Progenitor cell of endocrine pancreas (in vitro differentiated cells): ENCODE measurements around the gene PTPRQ. TPM values are rescaled to one million over a fixed set of nuclear protein-coding genes. Genes with fewer than 3 reads are reported as not detected.

ENCODE experiments used
- DNase-seq: peaks from one replicate; pipeline ENCODE4 v3.0.0; 2021; ENCODE audit warnings: low spot score; ENCODE audit not compliant: unreplicated experiment
- H3K27ac Mint-ChIP-seq: 2 replicates; pipeline ENCODE4 v1.8.0; 2021; ENCODE audit warnings: mild to moderate bottlenecking, moderate library complexity, mixed read lengths
- H3K27me3 Mint-ChIP-seq: 2 replicates; pipeline ENCODE4 v1.8.0; 2021; ENCODE audit warnings: mixed read lengths
- H3K36me3 Mint-ChIP-seq: 2 replicates; pipeline ENCODE4 v1.8.0; 2022; ENCODE audit warnings: mixed read lengths; ENCODE audit not compliant: insufficient read depth
- H3K4me1 Mint-ChIP-seq: 2 replicates; pipeline ENCODE4 v1.8.0; 2021; ENCODE audit warnings: low read depth, mixed read lengths
- H3K4me3 Mint-ChIP-seq: 2 replicates; pipeline ENCODE4 v1.8.0; 2021; ENCODE audit warnings: low read depth, mild to moderate bottlenecking, moderate library complexity, mixed read lengths
- H3K9me3 Mint-ChIP-seq: 2 replicates; pipeline ENCODE4 v1.8.0; 2021; ENCODE audit warnings: low read depth, mixed read lengths
- total RNA-seq: library from RNA; stranded (reverse); gene quantifications from 2 replicates; pipeline ENCODE4 v1.2.1, GENCODE V29; 2021
- TF ChIP-seq, protein P1 (sequence below): fragments of 200-600 bp; sonication (generic); IDR thresholded peaks from one replicate; pipeline ENCODE4 v1.5.0; 2021; ENCODE audit warnings: antibody characterized with exemption, mild to moderate bottlenecking; ENCODE audit not compliant: unreplicated experiment

The PTPRQ gene
- total RNA-seq, 1 donor from 2014 or later: 0.19 TPM

DNA sequence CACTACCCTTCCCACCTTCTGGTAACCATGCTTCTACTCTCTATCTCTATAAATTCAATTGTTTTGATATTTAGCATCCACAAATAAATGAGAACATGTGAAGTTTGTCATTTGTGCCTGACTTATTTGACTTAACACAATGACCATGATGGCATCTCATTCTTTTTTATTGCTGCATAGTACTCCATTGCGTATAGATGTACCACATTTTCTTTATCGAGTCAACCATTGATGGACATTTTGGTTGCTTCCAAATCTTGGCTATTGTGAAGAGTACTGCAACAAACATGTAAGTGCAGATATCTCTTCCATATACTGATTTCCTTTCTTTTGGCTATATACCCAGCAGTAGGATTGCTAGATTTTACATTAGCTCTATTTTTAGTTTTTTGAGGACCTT, 73.6 kb downstream of the PTPRQ start:
- H3K36me3 Mint-ChIP-seq: no peaks in the 10 kb centered on the region
- no peak for DNase-seq
- no peak overlapping the region for H3K27ac Mint-ChIP-seq
- no peaks in the 10 kb centered on the region for H3K27me3 Mint-ChIP-seq
- H3K9me3 Mint-ChIP-seq: peaks cover 9% of the 10 kb centered on the region
- no peak overlapping the region for H3K4me3 Mint-ChIP-seq
- no peaks in the 10 kb centered on the region for H3K4me1 Mint-ChIP-seq
- TF ChIP-seq, protein P1, sequence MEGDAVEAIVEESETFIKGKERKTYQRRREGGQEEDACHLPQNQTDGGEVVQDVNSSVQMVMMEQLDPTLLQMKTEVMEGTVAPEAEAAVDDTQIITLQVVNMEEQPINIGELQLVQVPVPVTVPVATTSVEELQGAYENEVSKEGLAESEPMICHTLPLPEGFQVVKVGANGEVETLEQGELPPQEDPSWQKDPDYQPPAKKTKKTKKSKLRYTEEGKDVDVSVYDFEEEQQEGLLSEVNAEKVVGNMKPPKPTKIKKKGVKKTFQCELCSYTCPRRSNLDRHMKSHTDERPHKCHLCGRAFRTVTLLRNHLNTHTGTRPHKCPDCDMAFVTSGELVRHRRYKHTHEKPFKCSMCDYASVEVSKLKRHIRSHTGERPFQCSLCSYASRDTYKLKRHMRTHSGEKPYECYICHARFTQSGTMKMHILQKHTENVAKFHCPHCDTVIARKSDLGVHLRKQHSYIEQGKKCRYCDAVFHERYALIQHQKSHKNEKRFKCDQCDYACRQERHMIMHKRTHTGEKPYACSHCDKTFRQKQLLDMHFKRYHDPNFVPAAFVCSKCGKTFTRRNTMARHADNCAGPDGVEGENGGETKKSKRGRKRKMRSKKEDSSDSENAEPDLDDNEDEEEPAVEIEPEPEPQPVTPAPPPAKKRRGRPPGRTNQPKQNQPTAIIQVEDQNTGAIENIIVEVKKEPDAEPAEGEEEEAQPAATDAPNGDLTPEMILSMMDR: no peak

DNA sequence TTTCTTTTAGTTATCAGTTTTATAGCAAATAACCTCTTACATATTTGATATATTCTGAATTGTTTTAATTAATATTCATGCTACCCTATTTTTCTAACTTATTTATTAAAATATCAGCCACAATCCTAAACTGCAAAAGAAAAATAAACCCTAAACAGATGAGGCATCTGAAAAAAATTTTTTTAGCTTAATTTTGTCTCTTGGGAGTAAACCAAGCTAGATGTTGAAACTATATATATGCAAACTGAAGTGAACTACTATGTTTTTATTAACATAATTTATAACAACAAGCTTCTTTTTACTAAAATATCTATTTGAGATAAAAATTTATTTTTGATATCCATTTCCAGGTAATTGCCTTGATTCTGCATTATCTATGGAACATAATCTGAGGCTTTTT, 87.6 kb downstream of the PTPRQ start:
- TF ChIP-seq, protein P1: no peak
- Mint-ChIP-seq H3K4me1 (no peaks in the 10 kb centered on the region), H3K9me3 (no peaks in the 10 kb centered on the region), H3K36me3 (no peaks in the 10 kb centered on the region), H3K4me3 (no peak overlapping the region), H3K27me3 (no peaks in the 10 kb centered on the region), H3K27ac (no peak overlapping the region)
- no peak for DNase-seq

DNA sequence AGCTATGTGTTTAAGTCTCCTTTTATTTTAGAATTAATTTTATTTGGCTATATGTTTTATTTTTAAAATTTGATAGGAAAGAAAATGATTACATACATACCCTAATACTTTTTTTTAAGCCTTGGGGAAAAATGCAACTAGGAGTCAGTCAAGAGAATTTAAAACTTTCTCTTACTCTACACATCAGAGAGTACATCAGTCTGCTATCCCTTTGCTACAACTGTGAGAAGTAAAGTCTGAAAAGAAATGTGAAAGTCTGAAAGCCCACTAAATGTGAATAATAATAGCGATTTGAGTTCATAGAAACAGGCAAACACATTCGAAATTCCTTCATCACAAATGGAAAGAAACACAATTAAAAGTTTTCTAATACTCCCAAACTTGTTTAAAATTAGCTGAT, 95.0 kb downstream of the PTPRQ start:
- no peaks in the 10 kb centered on the region for H3K27me3 Mint-ChIP-seq
- H3K4me3 Mint-ChIP-seq: no peak overlapping the region
- no peaks in the 10 kb centered on the region for H3K9me3 Mint-ChIP-seq
- TF ChIP-seq, protein P1: no peak
- no peaks in the 10 kb centered on the region for H3K4me1 Mint-ChIP-seq
- H3K36me3 Mint-ChIP-seq: no peaks in the 10 kb centered on the region
- H3K27ac Mint-ChIP-seq: no peak overlapping the region
- no peak for DNase-seq

DNA sequence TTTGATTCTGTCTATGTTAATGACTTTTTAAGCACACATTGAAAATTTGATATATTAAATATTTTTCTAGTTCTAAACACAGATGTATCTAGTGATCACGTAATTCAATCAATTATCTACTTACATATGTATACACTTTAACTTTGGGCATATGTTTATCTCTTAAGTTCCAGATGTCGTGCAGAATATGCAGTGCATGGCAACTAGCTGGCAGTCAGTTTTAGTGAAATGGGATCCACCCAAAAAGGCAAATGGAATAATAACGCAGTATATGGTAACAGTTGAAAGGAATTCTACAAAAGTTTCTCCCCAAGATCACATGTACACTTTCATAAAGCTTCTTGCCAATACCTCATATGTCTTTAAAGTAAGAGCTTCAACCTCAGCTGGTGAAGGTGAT, 105.3 kb downstream of the PTPRQ start:
- H3K9me3 Mint-ChIP-seq: no peaks in the 10 kb centered on the region
- DNase-seq: no peak
- TF ChIP-seq, protein P1: no peak
- H3K27ac Mint-ChIP-seq: no peak overlapping the region
- no peaks in the 10 kb centered on the region for H3K27me3 Mint-ChIP-seq
- peaks cover 5% of the 10 kb centered on the region for H3K4me1 Mint-ChIP-seq
- H3K4me3 Mint-ChIP-seq: no peak overlapping the region
- no peaks in the 10 kb centered on the region for H3K36me3 Mint-ChIP-seq

DNA sequence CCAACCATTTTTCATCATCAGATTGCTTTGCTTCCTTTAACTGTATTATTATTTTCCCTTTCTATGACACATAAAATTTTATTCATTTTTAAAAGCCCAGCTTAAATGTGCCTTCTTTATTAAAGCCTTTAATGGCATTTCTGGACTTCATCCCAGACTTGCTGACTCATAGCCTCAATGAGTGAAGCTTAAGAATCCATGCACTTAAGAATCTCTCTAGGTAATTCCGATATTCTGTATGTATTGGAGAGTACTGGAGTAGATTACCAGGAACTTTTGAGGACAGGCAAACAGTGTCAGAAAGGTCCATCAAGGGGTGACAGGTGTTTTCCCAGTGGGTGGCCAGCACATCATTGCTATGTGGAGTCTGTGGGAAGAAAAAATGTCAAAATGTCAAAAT, 107.9 kb downstream of the PTPRQ start:
- DNase-seq: no peak
- TF ChIP-seq, protein P1: no peak
- Mint-ChIP-seq H3K4me3 (no peak overlapping the region), H3K27ac (no peak overlapping the region), H3K4me1 (no peaks in the 10 kb centered on the region), H3K36me3 (no peaks in the 10 kb centered on the region), H3K27me3 (no peaks in the 10 kb centered on the region), H3K9me3 (no peaks in the 10 kb centered on the region)
